ENCODE results near the gene FUT2.

DNA sequence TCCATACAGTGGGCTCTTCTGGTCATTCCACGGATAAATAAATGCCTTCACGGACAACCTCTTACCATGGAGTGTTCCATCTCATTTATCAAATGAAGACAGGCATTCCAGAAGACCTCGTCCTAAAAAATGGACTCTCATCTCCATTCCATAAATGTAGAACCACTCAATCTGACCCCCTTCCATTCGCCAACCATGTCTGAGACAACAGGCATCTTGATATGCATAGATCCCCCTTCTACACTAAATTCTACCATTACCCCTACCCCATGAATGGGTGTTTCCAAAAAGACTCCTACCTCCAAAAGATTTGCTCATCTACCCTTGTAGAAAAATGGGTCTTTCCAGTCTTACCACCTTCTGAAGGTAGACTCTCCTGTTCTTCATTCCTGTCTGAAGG lies 35.7 kb downstream of the FUT2 start:
- TF ChIP-seq, protein P1, sequence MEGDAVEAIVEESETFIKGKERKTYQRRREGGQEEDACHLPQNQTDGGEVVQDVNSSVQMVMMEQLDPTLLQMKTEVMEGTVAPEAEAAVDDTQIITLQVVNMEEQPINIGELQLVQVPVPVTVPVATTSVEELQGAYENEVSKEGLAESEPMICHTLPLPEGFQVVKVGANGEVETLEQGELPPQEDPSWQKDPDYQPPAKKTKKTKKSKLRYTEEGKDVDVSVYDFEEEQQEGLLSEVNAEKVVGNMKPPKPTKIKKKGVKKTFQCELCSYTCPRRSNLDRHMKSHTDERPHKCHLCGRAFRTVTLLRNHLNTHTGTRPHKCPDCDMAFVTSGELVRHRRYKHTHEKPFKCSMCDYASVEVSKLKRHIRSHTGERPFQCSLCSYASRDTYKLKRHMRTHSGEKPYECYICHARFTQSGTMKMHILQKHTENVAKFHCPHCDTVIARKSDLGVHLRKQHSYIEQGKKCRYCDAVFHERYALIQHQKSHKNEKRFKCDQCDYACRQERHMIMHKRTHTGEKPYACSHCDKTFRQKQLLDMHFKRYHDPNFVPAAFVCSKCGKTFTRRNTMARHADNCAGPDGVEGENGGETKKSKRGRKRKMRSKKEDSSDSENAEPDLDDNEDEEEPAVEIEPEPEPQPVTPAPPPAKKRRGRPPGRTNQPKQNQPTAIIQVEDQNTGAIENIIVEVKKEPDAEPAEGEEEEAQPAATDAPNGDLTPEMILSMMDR (conservative IDR thresholded peaks at IDR 0.05 in 1 of 2, IDR thresholded peaks at IDR 0.05 in 1 of 2; ENCODE audit: low read depth in 1 of 2, low read length in 2 of 2) = no peak
- TF ChIP-seq EZH2 (IDR thresholded peaks at IDR 0.05; ENCODE audit: low read length, missing control alignments) = no peak
